Heart left ventricle (tissue), 16 donors: Measurements from ENCODE around the gene MYO18B. TPM values are rescaled to one million over a fixed set of nuclear protein-coding genes. Genes with fewer than 3 reads are reported as not detected.

Experiments used
- ATAC-seq, 4 donors: fragments of 200-7000 bp; cut with Tn5 transposase; one replicate each; pipeline ENCODE4 v1.9.1; 2020 to 2022; ENCODE audit warnings: moderate library complexity in 4 of 4, mild to moderate bottlenecking in 3 of 4, moderate number of reproducible peaks in 1 of 4
- DNase-seq, 5 donors: peaks; one replicate each; pipeline ENCODE4 v3.0.0-alpha.2; 2020
- H3K27ac ChIP-seq, 12 donors: fragments of 200-600 bp; sonication (generic) in 4 of 12; one replicate each; pipeline versions ENCODE4 v1.5.0 to v1.8.0; 2016 to 2022; ENCODE audit warnings: mild to moderate bottlenecking in 2 of 12
- H3K27me3 ChIP-seq, 9 donors: fragments of 200-600 bp; sonication (generic) in 2 of 9; one replicate each; pipeline versions ENCODE4 v1.5.1 to v1.8.0; 2016 to 2022; ENCODE audit warnings: mild to moderate bottlenecking in 3 of 9
- H3K36me3 ChIP-seq, 9 donors: fragments of 200-600 bp; sonication (generic) in 2 of 9; one replicate each; pipeline versions ENCODE4 v1.5.0 to v1.8.0; 2018 to 2022; ENCODE audit warnings: mild to moderate bottlenecking in 2 of 9
- H3K4me1 ChIP-seq, 12 donors: fragments of 200-600 bp; sonication (generic) in 4 of 12; one replicate each; pipeline versions ENCODE4 v1.5.0 to v1.8.0; 2016 to 2022; ENCODE audit warnings: mild to moderate bottlenecking in 3 of 12
- H3K4me3 ChIP-seq, 12 donors: fragments of 200-600 bp; sonication (generic) in 4 of 12; one replicate each; pipeline versions ENCODE4 v1.5.0 to v1.8.0; 2017 to 2022; ENCODE audit warnings: mild to moderate bottlenecking in 9 of 12, moderate library complexity in 4 of 12
- H3K9me3 ChIP-seq, 12 donors: fragments of 200-600 bp; sonication (generic) in 4 of 12; one replicate each; pipeline versions ENCODE4 v1.5.0 to v1.8.0; 2016 to 2022; ENCODE audit warnings: mild to moderate bottlenecking in 1 of 12
- POLR2A ChIP-seq, 2 donors: fragments of 450-650 bp; IDR thresholded peaks; one replicate each; pipeline ENCODE4 v1.6.1; 2017; ENCODE audit warnings: antibody characterized with exemption in 2 of 2, mild to moderate bottlenecking in 2 of 2, moderate library complexity in 2 of 2
- WGBS, 4 donors: extraction: QIAGEN DNeasy Blood & Tissue Kit in 2 of 4; methylation state at CpG; one replicate each; pipeline versions ENCODE4 v1.1.5 to v1.1.7; 2013 to 2018; 5-methylcytosine and 5-hydroxymethylcytosine counted together
- intact Hi-C, 10 donors: fragments of 100-400 bp; cut with DNase I; formaldehyde crosslinking; loops; one replicate each; pipeline versions ENCODE4 v1.11.1 to v1.14.2; 2022
- polyA plus RNA-seq, 2 donors: library from polyadenylated mRNA; stranded (reverse); fragments of 200-250 nt; gene quantifications; one replicate each; pipeline ENCODE4 v1.2.3, GENCODE V29; 2013
- total RNA-seq, 9 donors: library from RNA; depleted of rRNA in 2 of 9; stranded (reverse); fragments of >200 nt in 2 of 9; fragmentation: NEBNext Ultra II Directional in 3 of 9; extraction: Animal tissue kit (Norgen Biotek cat#: 25700) in 3 of 9; gene quantifications; one replicate each; pipeline versions ENCODE4 v1.1.0 to v1.2.4, GENCODE V29; 2016 to 2023
- TF ChIP-seq, protein P1 (sequence below), 12 donors: fragments of 200-600 bp; sonication (generic) in 4 of 12; IDR thresholded peaks; one replicate each; pipeline versions ENCODE4 v1.5.0 to v1.8.0; 2018 to 2022; ENCODE audit warnings: antibody characterized with exemption in 12 of 12, mild to moderate bottlenecking in 5 of 12
- donor health status: ischemic (EF 13 %, LVEDD 7.1; RV severe dilation, severe dysfunction).
- donor health status: healthy with polysubstance abuse.
- donor health status: DM: no; HTN: yes; CAD: no.
- donor health status: DM: no; HTN: no; CAD: no.
- donor health status: ischemic (EF 25% LVEDD 6.9; RV normal size, moderate dysfunction).
- donor health status: ischemic (EF 25% LVEDD 5.7; RV mildly dilated, moderate dysfunction).
- donor health status: healthy.
- donor health status: DM: yes; HTN: yes; CAD: no.
- donor health status: ischemic (EF 35%, LVEDD 5.7; RV mildly dilated, moderate dysfunction).
- donor health status: nonischemic (EF 11% LVEDD 7.7; RV severe dilation, severe dysfunction).
- donor health status: DM: yes; HTN: yes; CAD: no.
- donor health status: PGD.
- donor health status: ischemic (EF 29% LVEDD 5.4; RV normal size, mild dysfunction).
- donor health status: nonischemic (EF 23%, LVEDD 6.1; RV moderate dilation, normal function).

The MYO18B gene
- total and polyA plus RNA-seq, 11 donors = 140 to 301 (median 193) TPM

DNA sequence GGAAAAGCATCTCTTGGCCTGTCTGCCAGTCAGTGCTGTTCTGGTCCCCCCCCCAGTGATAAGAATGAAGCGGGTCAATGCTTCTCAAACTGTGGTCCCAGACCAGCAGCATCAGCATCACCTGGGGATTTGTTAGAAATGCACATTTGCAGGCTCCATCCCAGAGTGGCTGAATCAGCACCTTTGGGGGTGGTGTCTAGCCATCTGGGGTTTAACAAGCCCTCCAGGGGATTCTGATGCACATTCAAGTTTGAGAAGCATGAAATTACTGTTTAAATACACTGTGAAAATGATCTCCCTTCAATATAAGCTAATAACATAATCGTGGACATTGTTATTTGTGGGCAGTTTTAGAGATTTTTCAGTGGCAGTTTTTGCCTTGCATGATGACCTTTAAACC, 133.5 kb downstream of the MYO18B start:
- intact Hi-C loops = no loop called here
- no peak for DNase-seq
- ATAC-seq = no peak
- peaks cover 0 to 96% (median 22%) of the 10 kb centered on the region in 9 donors for H3K36me3 ChIP-seq
- TF ChIP-seq, protein P1, sequence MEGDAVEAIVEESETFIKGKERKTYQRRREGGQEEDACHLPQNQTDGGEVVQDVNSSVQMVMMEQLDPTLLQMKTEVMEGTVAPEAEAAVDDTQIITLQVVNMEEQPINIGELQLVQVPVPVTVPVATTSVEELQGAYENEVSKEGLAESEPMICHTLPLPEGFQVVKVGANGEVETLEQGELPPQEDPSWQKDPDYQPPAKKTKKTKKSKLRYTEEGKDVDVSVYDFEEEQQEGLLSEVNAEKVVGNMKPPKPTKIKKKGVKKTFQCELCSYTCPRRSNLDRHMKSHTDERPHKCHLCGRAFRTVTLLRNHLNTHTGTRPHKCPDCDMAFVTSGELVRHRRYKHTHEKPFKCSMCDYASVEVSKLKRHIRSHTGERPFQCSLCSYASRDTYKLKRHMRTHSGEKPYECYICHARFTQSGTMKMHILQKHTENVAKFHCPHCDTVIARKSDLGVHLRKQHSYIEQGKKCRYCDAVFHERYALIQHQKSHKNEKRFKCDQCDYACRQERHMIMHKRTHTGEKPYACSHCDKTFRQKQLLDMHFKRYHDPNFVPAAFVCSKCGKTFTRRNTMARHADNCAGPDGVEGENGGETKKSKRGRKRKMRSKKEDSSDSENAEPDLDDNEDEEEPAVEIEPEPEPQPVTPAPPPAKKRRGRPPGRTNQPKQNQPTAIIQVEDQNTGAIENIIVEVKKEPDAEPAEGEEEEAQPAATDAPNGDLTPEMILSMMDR (IDR thresholded peaks at IDR 0.05) = no peak
- TF ChIP-seq POLR2A (IDR thresholded peaks at IDR 0.05) = no peak
- H3K4me1 ChIP-seq = no peaks in the 10 kb centered on the region
- H3K4me3 ChIP-seq = no peak overlapping the region
- H3K9me3 ChIP-seq = no peaks in the 10 kb centered on the region
- H3K27me3 ChIP-seq = no peaks in the 10 kb centered on the region
- 62 to 73% (median 65%) methylated on average over 2 of the region's 2 CpGs for WGBS, 4 donors
- H3K27ac ChIP-seq = no peak overlapping the region

DNA sequence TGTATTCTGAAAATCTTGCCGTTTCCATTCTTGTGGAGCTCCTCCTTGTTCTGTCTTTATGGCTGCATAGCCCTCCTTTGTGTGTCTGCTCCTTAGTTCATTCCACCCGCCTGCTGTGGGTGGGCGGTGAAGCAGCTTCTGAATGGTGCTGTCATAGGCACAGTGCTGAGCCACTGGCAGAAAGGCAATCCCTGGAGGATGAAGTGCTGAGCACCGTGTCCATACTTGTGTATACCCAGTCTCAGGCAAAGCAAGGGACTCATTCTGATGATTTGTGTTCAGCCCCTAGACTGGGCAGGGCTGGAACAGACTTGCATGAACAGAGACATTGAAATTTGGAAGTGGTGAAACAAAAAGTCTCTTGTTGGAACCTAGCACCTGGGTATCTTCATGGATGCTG, 134.9 kb downstream of the MYO18B start:
- H3K27me3 ChIP-seq = no peaks in the 10 kb centered on the region
- peaks cover 0 to 93% (median 20%) of the 10 kb centered on the region in 9 donors for H3K36me3 ChIP-seq
- no peak for ATAC-seq
- no peaks in the 10 kb centered on the region for H3K4me1 ChIP-seq
- WGBS, 4 donors = 73 to 77% (median 75%) methylated on average over 4 of the region's 4 CpGs
- TF ChIP-seq, protein P1 (IDR thresholded peaks at IDR 0.05) = no peak
- no peak for TF ChIP-seq POLR2A (IDR thresholded peaks at IDR 0.05)
- intact Hi-C loops = no loop called here
- no peak overlapping the region for H3K4me3 ChIP-seq
- no peak for DNase-seq
- no peak overlapping the region for H3K27ac ChIP-seq
- no peaks in the 10 kb centered on the region for H3K9me3 ChIP-seq

DNA sequence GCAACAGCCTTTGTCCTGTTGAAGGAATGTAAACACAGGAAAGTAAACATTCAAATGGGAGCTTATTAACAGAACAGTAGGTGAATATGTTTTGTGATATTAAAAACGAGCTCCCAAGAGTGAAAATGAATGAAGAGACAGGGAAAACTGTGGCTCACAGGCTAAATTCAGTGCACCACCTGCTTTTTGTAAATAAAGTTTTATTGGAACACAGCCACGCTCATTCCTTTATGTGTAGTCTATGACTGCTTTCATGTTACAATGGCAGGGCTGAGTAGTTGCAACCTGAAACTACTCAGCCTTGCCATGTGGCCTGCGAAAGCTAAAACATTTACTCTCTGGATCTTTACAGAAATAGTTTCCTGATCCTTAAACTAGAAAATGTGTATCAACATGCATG, 136.9 kb downstream of the MYO18B start:
- intact Hi-C loops = no loop called here
- TF ChIP-seq, protein P1 (IDR thresholded peaks at IDR 0.05) = no peak
- no peak for TF ChIP-seq POLR2A (IDR thresholded peaks at IDR 0.05)

DNA sequence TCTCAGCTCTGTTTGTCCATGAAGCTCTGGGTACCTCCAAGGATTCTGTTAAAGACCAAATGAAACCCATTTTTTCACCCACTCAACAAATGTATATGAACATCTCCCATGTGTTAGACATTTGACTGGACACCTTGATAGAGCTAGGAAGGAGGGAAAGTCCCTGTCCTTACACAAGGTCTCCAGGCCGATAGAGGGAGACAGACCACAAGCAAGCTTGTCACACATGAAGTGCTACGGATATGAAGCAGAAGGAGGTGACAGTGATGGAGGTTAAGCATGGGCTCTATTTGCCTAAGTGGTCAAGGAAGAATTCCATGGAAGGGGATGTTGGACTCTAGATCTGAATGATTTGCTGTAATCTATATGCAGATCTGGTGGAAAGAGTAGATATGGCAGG, 138.5 kb downstream of the MYO18B start:
- no peak overlapping the region for H3K27ac ChIP-seq
- H3K4me1 ChIP-seq = no peaks in the 10 kb centered on the region
- WGBS, 4 donors = 32 to 62% (median 47%) methylated on average over 2 of the region's 2 CpGs
- H3K4me3 ChIP-seq = no peak overlapping the region
- H3K36me3 ChIP-seq = peaks cover 0 to 82% (median 8%) of the 10 kb centered on the region in 9 donors
- H3K27me3 ChIP-seq = no peaks in the 10 kb centered on the region
- intact Hi-C loops = no loop called here
- DNase-seq = no peak
- TF ChIP-seq POLR2A (IDR thresholded peaks at IDR 0.05) = no peak
- TF ChIP-seq, protein P1 (IDR thresholded peaks at IDR 0.05) = peak in 1 of 12 donors; percentile 9
- no peaks in the 10 kb centered on the region for H3K9me3 ChIP-seq
- peak in 2 of 4 donors; percentile 16 to 23 for ATAC-seq

More for the DNA sequence above, 136.9 kb downstream of the MYO18B start:
- H3K4me3 ChIP-seq = no peak overlapping the region
- WGBS, 4 donors = 71 to 76% (median 75%) methylated on average over 3 of the region's 3 CpGs
- no peaks in the 10 kb centered on the region for H3K27me3 ChIP-seq
- no peaks in the 10 kb centered on the region for H3K9me3 ChIP-seq
- peaks cover 0 to 86% (median 20%) of the 10 kb centered on the region in 9 donors for H3K36me3 ChIP-seq
- H3K4me1 ChIP-seq = no peaks in the 10 kb centered on the region
- ATAC-seq (no peak), DNase-seq (no peak)
- H3K27ac ChIP-seq = no peak overlapping the region
